Measurements from ENCODE around the gene SH3YL1. TPM values are rescaled to one million over a fixed set of nuclear protein-coding genes. Genes with fewer than 3 reads are reported as not detected.
A peak's percentile ranks its signal among the peaks of the same experiment; 100 is the strongest.

SH3YL1 gene
- total and polyA plus RNA-seq, 2 of the 4 experiments (the other 2 are of a cell fraction): 18.1 to 21.2 TPM

GRCh38 chr2:264493-265468, 949 bp upstream of the SH3YL1 start, which contains the start of gene ACP1 (continued):
- TF ChIP-seq MXI1 (IDR thresholded peaks at IDR 0.05; ENCODE audit: borderline replicate concordance, low read depth, low read length) (peak; percentile 83; the same call in 1 of the 2 replicates), BHLHE40 (IDR thresholded peaks at IDR 0.05; ENCODE audit: low read depth, low read length) (peak; percentile 5; the same call in 1 of the 2 replicates), MAZ (IDR thresholded peaks at IDR 0.05; ENCODE audit: borderline replicate concordance, low read depth, low read length) (no peak; the same call in 1 of the 2 replicates)

Data from IMR-90 (cell line).